Esophagus muscularis mucosa (tissue), 3 donors: ENCODE data around the gene PTCH1.

Experiments
- CTCF ChIP-seq, 3 experiments: fragments of 200-600 bp in 2 of 3; fragments of 450-650 bp in 1 of 3; sonication (generic) in 2 of 3; IDR thresholded peaks; one replicate each; pipeline ENCODE4 v1.5.1; 2017 to 2019; ENCODE audit warnings: antibody characterized with exemption in 3 of 3, mild to moderate bottlenecking in 2 of 3, moderate library complexity in 1 of 3
- POLR2A ChIP-seq: fragments of 450-650 bp; IDR thresholded peaks from one replicate; pipeline ENCODE4 v1.6.1; 2017; ENCODE audit warnings: antibody characterized with exemption, moderate library complexity, mild to moderate bottlenecking, low read depth

- TF ChIP-seq CTCF (IDR thresholded peaks at IDR 0.05) = no peak
- TF ChIP-seq POLR2A = no peak
These were observed 37.4 kb downstream of the PTCH1 start for GRCh38 chr9:95479330-95479729.
